HL-60 (cell line): ENCODE results near the gene BTBD16.

Source experiments
- DNase-seq, 2 experiments: peaks; one replicate each; pipeline ENCODE4 v3.0.0-alpha.2; 2010 to 2020; ENCODE audit warnings: low read depth in 1 of 2, low spot score in 1 of 2
- H3K27ac ChIP-seq: fragments of 250-450 bp; sonication (Bioruptor Pico); replicated peaks from 2 replicates; pipeline ENCODE4 v1.5.1; 2020; ENCODE audit warnings: mild to moderate bottlenecking, moderate library complexity
- H3K27me3 ChIP-seq: fragments of 250-450 bp; sonication (Bioruptor Pico); 2 replicates; pipeline ENCODE4 v1.5.1; 2021; ENCODE audit warnings: mild to moderate bottlenecking, moderate library complexity; ENCODE audit not compliant: insufficient read depth, poor library complexity, severe bottlenecking
- H3K4me3 ChIP-seq: replicated peaks from 2 replicates; pipeline ENCODE4 v1.5.1; 2011; ENCODE audit warnings: mild to moderate bottlenecking, control low read depth, low read length; ENCODE audit not compliant: insufficient read depth
- GABPA ChIP-seq: IDR thresholded peaks from 2 replicates; pipeline ENCODE4 v1.6.1; 2012; ENCODE audit warnings: low read depth
- POLR2AphosphoS5 ChIP-seq: IDR thresholded peaks from 2 replicates; pipeline ENCODE4 v1.6.1; 2012; ENCODE audit warnings: low read depth
- SPI1 ChIP-seq: IDR thresholded peaks from 2 replicates; pipeline ENCODE4 v1.6.1; 2012; ENCODE audit warnings: low read depth, mild to moderate bottlenecking, borderline replicate concordance
- TF ChIP-seq, protein P1 (sequence below): IDR thresholded peaks from 2 replicates; pipeline ENCODE4 v1.6.1; 2012; ENCODE audit warnings: low read depth; ENCODE audit not compliant: insufficient replicate concordance
- TF ChIP-seq, protein P2 (sequence below): IDR thresholded peaks from one replicate; pipeline ENCODE4 v1.5.1; 2011; ENCODE audit warnings: low read length, control low read depth, inconsistent platforms; ENCODE audit not compliant: insufficient read depth

BTBD16 gene

DNA sequence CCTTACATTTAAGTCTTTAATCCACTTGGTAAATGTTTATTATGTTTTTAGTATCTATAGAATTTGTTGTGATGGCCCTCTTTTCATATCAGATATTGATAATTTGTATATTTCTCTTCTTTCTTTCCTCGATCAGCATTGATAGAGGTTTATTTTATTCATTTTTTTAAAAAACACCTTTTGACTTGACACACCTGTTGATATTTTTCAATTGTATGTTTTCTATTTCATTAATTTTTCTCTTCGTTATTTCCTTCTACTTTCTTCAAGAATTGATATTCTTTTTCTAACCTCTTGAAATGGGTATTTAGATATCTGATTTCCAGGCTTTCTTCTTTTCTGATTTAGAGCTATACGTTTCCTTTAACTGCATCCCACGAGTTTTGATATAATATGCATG lies 50.9 kb downstream of the BTBD16 start:
- no peak for DNase-seq
- Histone ChIP-seq H3K27ac (no peak overlapping the region), H3K4me3 (no peak overlapping the region), H3K27me3 (no peaks in the 10 kb centered on the region)
- no peak for TF ChIP-seq SPI1

DNA sequence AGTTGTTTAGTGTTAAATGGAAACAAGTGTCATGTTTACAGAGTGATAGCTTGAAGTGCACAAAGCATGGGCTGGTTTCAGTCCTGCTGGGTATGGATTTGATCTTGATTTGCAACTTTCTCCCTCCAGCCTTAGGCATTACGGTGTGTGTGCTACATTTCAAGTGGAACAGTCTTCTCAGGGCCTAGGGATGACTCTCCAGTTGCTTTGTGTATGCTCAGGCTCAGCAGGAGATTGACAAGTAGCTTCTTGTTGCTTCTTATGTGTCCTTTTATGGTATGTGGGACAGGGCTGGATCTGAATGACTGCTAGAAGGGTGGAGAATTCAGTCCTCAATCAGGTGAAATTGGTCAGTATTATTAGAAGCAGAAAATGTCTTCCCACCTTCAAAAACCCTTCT lies 52.1 kb downstream of the BTBD16 start:
- Histone ChIP-seq H3K4me3 (no peak overlapping the region), H3K27me3 (no peaks in the 10 kb centered on the region), H3K27ac (no peak overlapping the region)
- no peak for DNase-seq
- TF ChIP-seq, protein P1, sequence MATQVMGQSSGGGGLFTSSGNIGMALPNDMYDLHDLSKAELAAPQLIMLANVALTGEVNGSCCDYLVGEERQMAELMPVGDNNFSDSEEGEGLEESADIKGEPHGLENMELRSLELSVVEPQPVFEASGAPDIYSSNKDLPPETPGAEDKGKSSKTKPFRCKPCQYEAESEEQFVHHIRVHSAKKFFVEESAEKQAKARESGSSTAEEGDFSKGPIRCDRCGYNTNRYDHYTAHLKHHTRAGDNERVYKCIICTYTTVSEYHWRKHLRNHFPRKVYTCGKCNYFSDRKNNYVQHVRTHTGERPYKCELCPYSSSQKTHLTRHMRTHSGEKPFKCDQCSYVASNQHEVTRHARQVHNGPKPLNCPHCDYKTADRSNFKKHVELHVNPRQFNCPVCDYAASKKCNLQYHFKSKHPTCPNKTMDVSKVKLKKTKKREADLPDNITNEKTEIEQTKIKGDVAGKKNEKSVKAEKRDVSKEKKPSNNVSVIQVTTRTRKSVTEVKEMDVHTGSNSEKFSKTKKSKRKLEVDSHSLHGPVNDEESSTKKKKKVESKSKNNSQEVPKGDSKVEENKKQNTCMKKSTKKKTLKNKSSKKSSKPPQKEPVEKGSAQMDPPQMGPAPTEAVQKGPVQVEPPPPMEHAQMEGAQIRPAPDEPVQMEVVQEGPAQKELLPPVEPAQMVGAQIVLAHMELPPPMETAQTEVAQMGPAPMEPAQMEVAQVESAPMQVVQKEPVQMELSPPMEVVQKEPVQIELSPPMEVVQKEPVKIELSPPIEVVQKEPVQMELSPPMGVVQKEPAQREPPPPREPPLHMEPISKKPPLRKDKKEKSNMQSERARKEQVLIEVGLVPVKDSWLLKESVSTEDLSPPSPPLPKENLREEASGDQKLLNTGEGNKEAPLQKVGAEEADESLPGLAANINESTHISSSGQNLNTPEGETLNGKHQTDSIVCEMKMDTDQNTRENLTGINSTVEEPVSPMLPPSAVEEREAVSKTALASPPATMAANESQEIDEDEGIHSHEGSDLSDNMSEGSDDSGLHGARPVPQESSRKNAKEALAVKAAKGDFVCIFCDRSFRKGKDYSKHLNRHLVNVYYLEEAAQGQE = no peak
- TF ChIP-seq POLR2AphosphoS5 (no peak), GABPA (no peak), SPI1 (no peak)
- TF ChIP-seq, protein P2, sequence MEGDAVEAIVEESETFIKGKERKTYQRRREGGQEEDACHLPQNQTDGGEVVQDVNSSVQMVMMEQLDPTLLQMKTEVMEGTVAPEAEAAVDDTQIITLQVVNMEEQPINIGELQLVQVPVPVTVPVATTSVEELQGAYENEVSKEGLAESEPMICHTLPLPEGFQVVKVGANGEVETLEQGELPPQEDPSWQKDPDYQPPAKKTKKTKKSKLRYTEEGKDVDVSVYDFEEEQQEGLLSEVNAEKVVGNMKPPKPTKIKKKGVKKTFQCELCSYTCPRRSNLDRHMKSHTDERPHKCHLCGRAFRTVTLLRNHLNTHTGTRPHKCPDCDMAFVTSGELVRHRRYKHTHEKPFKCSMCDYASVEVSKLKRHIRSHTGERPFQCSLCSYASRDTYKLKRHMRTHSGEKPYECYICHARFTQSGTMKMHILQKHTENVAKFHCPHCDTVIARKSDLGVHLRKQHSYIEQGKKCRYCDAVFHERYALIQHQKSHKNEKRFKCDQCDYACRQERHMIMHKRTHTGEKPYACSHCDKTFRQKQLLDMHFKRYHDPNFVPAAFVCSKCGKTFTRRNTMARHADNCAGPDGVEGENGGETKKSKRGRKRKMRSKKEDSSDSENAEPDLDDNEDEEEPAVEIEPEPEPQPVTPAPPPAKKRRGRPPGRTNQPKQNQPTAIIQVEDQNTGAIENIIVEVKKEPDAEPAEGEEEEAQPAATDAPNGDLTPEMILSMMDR = no peak

DNA sequence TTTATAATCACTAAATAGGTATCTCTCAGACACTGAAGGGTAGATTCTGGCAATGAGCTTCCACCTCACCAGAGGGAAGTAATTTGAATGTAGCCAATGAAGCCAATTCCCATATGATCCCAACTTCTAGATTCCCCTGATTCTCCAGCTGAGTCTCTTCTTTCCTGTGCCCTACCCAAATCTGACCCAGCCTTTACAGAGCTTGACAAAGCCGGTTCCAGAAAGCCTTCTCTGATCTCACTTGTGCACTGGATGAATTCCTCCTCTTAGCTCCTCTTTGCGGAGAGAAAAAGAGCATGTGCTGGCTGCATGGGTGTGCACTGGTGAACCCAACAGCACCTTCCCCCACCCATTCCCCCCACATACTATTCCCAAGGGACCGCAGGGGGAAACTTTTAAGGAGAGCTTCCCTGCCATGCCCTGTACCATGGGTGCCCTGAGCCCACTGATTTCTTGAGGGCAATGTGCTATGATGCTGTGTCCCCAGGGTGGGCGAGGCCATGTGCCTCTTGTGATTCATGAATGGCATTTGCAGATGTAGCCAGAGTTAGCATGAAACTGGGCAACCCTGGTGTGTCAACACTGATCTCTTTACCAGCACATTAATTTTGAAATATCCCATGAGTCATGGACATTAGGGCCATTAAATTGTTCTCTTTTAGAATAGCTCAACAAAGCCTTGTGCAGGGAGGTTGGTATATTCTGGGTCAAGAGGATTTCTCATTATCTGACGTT lies 53.0 kb downstream of the BTBD16 start:
- TF ChIP-seq, protein P2 = no peak
- TF ChIP-seq, protein P1 = no peak
- TF ChIP-seq GABPA (no peak), SPI1 (no peak), POLR2AphosphoS5 (no peak)
- no peak overlapping the region for H3K4me3 ChIP-seq
- no peak for DNase-seq
- no peaks in the 10 kb centered on the region for H3K27me3 ChIP-seq
- no peak overlapping the region for H3K27ac ChIP-seq

DNA sequence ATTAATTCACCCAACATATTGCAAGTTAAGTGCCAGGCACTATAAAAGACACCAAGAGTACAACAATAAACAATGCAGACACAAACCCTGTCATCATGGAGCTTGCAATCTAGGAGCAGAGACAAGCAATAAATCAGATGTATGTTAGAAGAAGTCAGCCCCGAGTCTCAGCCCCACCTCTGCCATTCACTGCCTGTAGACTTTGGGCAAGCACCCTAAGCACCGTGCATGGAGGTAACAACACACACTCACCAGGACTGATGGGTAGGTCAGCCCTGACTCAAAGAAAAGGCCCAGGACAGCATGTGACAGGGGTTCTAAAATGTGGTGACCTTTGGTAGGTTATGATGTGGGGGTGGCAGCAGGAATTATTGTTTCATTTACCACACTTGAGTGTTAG lies 54.1 kb downstream of the BTBD16 start:
- Histone ChIP-seq H3K27ac (no peak overlapping the region), H3K27me3 (no peaks in the 10 kb centered on the region), H3K4me3 (no peak overlapping the region)
- TF ChIP-seq SPI1 = no peak
- no peak for TF ChIP-seq POLR2AphosphoS5
- TF ChIP-seq, protein P1 = no peak
- TF ChIP-seq GABPA = no peak
- TF ChIP-seq, protein P2 = no peak
- DNase-seq = no peak
